Measurements from ENCODE around the gene CCL25.

CCL25 gene

GRCh38 chr19:8005534-8006256 is 46.9 kb upstream of the CCL25 start, which contains the start of gene ELAVL1 (continued):
- TF ChIP-seq PRDM6 (tag by site-specific recombination; IDR thresholded peaks at IDR 0.05) = no peak
- TF ChIP-seq ZNF146 (tag by site-specific recombination; IDR thresholded peaks at IDR 0.05) = no peak
- no peak for TF ChIP-seq ZNF148 (tag by site-specific recombination; IDR thresholded peaks at IDR 0.05; ENCODE audit: borderline replicate concordance)
- no peak for TF ChIP-seq ZNF341 (tag by site-specific recombination; IDR thresholded peaks at IDR 0.05; ENCODE audit: low read depth)
- peak; percentile 27; the same call in 1 of the 2 replicates for TF ChIP-seq ZNF600 (tag by site-specific recombination; IDR thresholded peaks at IDR 0.05)
- TF ChIP-seq KLF16 (tag by site-specific recombination; IDR thresholded peaks at IDR 0.05) = peak; percentile 85
- no peak for TF ChIP-seq ZBTB44 (tag by site-specific recombination; IDR thresholded peaks at IDR 0.05)
- no peak for TF ChIP-seq PRDM1 (tag by site-specific recombination; IDR thresholded peaks at IDR 0.05)
- peak; percentile 95 for TF ChIP-seq ZNF335 (tag by site-specific recombination; conservative IDR thresholded peaks at IDR 0.05)
- TF ChIP-seq ZNF501 (tag by site-specific recombination; IDR thresholded peaks at IDR 0.05) = peak; percentile 85
- no peak for TF ChIP-seq ZBTB10 (tag by site-specific recombination; IDR thresholded peaks at IDR 0.05)
- no peak for TF ChIP-seq ZNF426 (tag by site-specific recombination; IDR thresholded peaks at IDR 0.05)
- TF ChIP-seq SALL2 (tag by site-specific recombination; IDR thresholded peaks at IDR 0.05; ENCODE audit: borderline replicate concordance) = no peak
- TF ChIP-seq ZNF184 (tag by site-specific recombination; IDR thresholded peaks at IDR 0.05) = peak; percentile 77; the same call in 1 of the 2 replicates
- no peak for TF ChIP-seq ZNF354C (tag by site-specific recombination; IDR thresholded peaks at IDR 0.05; ENCODE audit: borderline replicate concordance, low read depth)
- TF ChIP-seq ZNF23 (tag by site-specific recombination; IDR thresholded peaks at IDR 0.05; ENCODE audit: borderline replicate concordance) = no peak
- no peak for TF ChIP-seq SCRT2 (tag by site-specific recombination; IDR thresholded peaks at IDR 0.05)
- TF ChIP-seq PRDM2 (tag by site-specific recombination; IDR thresholded peaks at IDR 0.05; ENCODE audit: borderline replicate concordance) = no peak
- no peak for TF ChIP-seq ZNF510 (tag by site-specific recombination; IDR thresholded peaks at IDR 0.05; ENCODE audit: insufficient replicate concordance)
- TF ChIP-seq GFI1B (tag by site-specific recombination; IDR thresholded peaks at IDR 0.05) = no peak
- peak; percentile 45; the same call in 1 of the 2 replicates for TF ChIP-seq BCL11A (tag by site-specific recombination; IDR thresholded peaks at IDR 0.05; ENCODE audit: low read depth)

All from HEK293 (cell line).